ENCODE measurements around the gene ZDHHC5.
"Not testable (repeated sequence)": the region's sequence is repeated elsewhere in the genome, so short reads cannot be mapped to it uniquely, and the experiment has no call there.

DNA sequence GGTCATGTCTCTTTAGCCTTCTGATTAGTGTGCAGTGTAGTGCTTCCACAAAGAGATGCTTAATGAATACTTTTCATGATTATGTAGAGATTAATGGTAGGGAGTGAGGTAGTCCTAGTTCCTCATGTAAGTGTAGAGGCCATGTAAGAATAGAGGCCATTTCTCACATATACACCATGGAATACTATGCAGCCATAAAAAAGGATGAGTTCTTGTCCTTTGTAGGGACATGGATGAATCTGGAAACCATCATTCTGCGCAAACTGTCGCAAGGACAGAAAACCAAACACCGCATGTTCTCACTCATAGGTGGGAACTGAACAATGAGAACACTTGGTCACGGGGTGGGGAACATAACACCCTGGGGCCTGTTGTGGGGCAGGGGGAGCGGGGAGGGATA is 22.6 kb downstream of the ZDHHC5 start:
- TF ChIP-seq, protein P1, sequence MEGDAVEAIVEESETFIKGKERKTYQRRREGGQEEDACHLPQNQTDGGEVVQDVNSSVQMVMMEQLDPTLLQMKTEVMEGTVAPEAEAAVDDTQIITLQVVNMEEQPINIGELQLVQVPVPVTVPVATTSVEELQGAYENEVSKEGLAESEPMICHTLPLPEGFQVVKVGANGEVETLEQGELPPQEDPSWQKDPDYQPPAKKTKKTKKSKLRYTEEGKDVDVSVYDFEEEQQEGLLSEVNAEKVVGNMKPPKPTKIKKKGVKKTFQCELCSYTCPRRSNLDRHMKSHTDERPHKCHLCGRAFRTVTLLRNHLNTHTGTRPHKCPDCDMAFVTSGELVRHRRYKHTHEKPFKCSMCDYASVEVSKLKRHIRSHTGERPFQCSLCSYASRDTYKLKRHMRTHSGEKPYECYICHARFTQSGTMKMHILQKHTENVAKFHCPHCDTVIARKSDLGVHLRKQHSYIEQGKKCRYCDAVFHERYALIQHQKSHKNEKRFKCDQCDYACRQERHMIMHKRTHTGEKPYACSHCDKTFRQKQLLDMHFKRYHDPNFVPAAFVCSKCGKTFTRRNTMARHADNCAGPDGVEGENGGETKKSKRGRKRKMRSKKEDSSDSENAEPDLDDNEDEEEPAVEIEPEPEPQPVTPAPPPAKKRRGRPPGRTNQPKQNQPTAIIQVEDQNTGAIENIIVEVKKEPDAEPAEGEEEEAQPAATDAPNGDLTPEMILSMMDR (optimal IDR thresholded peaks at IDR 0.05 in 1 of 3, IDR thresholded peaks at IDR 0.05 in 1 of 3, conservative IDR thresholded peaks at IDR 0.05 in 1 of 3; ENCODE audit: extremely low read depth in 1 of 3, insufficient read depth in 2 of 3, low read length in 3 of 3): not testable (repeated sequence)
- not testable (repeated sequence) for TF ChIP-seq EZH2 (IDR thresholded peaks at IDR 0.05; ENCODE audit: low read length)

Data from keratinocyte (primary cell).